ENCODE results near the gene NSUN2.
"Not testable (repeated sequence)": the region's sequence is repeated elsewhere in the genome, so short reads cannot be mapped to it uniquely, and the experiment has no call there.

NSUN2 gene

DNA sequence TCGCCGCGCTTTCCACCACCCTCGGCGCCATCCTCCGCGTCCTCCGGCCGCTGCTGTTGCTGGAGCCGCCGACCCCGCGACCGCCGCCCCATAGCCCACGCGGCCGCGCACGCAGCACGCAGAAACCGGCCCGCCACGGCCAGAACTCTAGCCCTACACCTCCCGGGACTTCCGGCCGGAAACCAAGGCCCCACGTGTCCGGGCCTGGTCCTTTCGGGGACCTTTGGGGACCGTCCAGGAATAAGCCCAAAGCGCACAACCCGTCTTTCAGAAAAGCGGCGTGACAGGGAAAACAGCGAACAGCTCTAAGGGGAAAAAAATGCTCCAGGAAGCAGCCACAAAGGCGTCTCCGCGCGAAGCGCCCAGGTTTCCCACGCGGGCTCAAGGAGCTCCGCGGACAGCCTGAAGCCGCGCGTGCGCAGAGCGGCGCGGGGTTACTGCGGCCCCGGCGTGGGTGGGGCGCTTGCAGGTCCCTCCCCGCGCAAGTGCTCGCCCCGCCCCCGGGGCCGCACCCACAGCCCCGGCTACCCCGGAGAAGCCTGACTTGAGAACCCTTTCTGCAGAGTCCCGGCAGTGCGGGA is at the start of gene NSUN2, which contains the start of gene SRD5A1:
Gene NSUN2 (minus strand): TSS at position 157 of the 581 bp plus-strand sequence. CDS start 65 bp downstream, at position 92.
Gene SRD5A1 (plus strand): TSS at position 553 of the 581 bp plus-strand sequence. CDS start 137 bp downstream, outside the sequence.
- DNase-seq: peak; percentile 95

DNA sequence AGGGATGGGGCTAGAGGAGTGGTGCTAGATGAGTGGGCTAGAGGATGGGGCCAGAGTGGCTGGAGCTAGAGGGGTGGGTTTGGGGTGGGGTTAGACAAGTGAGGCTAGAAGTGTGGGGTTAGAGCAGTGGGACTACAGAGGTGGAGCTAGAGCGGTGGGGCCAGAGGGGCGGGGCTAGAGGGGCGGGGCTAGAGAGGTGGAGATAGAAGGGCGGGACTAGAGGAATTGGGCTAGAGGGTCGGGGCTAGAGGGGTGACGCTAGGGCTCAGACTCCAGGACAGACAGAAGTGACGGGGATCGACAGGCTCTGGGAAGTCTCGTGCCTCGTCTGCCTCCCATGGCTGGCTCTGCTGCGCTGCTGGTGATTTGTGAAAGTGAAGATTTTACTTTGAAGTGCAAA is 49.4 kb upstream of the NSUN2 start:
- no peak for DNase-seq

DNA sequence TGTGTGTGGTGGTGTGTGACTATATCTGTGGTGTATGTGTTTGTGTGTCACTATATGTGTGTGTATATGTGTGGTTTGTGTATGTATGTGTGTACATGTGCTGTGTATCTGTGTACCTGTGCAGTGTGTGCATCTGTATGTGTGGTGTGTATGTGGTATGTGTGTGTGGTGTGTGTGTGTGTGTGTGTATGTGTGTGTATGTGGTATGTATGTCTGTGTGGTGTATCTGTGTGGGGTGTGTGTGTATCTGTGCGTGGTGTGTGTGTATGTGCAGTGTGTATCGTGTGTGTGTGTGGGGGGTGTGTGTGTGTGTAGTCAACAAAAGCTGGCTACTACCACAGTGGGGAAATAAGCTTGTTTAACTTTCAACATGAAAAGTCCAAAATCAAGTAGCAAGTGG is 48.8 kb upstream of the NSUN2 start:
- DNase-seq: no peak

DNA sequence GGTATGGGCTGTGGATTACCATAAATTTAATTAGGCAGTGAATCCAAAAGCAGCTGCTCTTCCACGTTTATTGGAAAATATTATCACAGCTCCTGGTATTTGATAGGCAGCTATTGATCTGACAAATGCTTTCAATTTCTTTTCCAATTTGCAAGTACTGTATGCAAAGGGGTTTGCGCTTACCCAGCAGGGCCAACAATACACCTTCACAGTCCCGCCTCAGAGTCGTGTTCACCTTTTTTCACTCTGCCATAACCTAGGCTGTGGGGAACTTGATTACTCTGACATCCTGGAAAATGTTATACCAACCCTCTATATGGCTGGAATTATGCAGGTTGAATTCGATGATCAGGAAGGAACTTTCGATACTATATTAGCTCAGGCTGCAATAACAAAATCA is 48.1 kb upstream of the NSUN2 start:
- DNase-seq: no peak

- no peak for DNase-seq
Observed at GRCh38 chr5:6678385-6678784, 45.5 kb upstream of the NSUN2 start.

DNA sequence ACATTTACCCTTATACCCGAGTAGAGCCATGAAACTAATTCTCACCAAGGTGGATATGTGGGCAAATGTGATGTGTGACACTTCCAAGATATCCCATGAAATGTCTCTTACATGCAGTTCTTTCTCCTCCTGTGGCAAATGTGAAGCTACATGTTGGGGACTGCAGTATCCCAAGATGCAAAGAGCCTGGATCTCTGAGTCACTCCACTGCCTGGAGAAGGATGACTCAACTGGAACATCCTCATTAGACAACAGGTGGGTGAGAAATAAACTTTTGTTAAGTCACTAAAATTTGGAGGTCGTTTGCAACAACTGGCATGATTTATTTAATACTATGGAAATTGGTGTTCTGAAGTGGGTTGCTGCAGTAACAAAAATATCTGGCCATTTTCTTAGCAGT is 43.9 kb upstream of the NSUN2 start:
- DNase-seq: no peak

DNA sequence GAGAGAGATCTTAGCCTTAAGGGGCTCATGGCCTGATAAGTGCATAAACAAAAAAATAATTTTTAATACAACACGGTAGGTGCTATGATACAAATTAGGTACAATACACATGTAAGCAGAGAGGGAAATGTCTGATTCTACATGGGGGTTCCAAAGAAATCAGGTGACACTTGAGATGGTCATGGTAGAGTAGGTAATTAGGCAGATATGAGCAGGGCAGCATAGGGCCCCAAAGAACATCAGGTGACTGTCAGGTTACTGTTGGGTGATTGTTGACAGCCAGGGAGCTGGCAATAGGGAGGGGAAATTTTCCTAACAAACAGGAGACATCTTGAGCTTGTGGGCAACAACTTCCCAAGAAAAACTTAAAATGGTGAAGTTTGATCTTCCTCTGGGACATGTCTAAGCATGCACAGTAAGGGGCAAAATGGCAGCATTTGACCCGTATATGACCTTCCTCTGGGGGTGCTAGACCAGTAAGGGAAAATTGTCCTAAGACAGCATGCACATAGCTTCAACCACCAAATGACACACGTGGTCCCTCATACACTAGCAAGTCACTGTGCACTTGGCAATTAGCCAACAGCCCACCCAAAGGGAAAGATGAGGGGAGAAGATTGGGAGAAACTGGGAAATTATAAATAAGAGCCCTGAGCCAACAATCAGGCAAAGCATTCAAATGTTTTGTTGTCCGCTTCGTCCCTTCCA is 43.1 kb upstream of the NSUN2 start:
- DNase-seq: no peak

GRCh38 chr5:6674886-6675285 is 42.0 kb upstream of the NSUN2 start:
- no peak for DNase-seq

DNA sequence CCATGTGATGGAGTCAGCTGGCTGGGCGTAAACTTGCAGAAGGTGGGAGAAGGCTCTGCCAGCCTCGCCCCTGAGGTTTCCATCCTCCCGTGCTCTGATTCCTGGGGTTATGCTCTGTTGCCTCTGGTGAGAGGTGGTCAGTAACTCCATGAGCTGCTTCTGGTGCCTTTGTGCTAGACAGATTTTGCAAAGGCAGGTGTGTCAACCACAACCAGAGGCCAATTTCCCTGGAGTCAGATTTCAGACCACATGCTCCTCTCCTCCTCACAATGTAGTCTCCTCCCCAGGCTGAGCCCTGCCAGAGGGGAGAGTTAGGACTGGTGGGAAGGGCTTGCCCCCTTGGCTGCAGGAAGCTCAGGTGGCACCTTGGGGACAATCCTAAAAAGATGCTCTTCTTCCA is 41.6 kb upstream of the NSUN2 start:
- DNase-seq: no peak

DNA sequence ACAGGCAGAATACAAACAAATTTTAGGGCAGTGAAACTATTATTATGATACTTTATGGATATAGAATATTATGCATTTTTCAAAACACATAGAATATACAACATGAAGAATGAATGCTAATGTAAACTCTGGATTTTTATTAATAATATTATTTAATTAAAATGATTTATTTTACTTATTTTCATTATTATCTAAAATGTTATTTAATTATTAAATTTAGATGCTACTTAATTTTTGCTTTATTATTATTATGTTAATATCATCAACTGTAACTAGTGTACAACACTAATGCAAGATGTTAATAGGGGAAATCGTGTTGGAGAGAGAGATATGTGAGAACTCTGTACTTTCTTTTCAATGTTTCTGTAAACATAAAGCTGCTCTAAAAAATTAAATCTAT is 41.1 kb upstream of the NSUN2 start:
- no peak for DNase-seq

GRCh38 chr5:6673031-6673430 is 40.2 kb upstream of the NSUN2 start:
- DNase-seq: no peak

- DNase-seq: not testable (repeated sequence)
Observed at GRCh38 chr5:6668717-6669116, 35.9 kb upstream of the NSUN2 start.

DNA sequence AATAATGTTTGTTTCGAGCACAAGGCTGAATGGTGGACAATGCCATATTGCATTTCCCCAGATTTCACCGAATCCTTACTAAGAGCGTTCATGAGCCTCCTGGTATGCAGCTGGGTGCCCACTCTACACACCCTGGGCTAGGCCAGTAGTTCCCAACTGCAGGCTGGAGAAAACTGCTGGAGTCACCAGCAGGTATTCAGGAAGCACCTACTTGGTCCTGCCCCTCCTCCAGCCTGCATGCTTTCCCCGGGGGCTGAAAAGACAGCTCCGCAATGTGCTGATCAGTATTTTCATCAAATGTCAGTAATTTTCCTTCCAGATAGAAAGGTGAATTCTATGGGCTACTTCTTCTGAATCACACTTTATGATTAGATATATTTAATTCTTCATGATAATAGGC is 34.8 kb upstream of the NSUN2 start:
- no peak for DNase-seq

DNA sequence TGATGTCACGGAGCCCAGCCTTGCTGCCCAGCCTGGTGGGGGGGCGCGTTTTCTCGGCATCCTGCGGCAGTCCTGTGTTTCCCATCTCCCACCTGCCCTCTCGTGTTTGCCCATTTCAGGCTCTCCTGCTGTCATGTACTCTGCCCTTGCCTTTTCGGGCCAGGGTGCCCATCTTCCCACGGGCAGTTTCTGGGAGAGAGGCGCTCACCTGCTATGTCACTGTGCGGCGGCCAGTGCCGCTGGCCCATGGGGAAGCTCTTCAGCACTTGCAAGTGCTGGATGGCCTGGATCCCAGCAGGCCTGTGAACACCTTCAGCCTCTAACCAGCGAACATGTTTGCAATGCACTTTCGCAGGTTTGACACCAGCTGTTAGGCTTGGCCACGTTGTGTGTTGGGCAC is 33.9 kb upstream of the NSUN2 start:
- DNase-seq: no peak

DNA sequence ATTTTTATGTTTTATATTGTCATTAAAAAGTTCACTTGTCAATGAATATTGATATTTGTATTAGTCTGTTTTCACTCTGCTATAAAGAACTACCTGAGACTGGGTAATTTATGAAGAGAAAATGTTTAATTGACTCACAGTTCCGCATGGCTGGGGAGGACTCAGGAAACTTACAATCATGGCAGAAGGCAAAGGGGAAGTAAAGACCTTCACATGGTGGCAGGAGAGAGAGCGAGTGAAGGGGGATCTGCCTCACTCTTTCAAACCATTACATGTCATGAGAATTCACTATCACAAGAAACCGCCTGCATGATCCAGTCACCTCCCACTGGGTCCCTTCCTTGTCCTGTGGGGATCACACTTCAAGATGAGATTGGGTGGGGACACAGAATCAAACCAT is 27.8 kb upstream of the NSUN2 start:
- no peak for DNase-seq

DNA sequence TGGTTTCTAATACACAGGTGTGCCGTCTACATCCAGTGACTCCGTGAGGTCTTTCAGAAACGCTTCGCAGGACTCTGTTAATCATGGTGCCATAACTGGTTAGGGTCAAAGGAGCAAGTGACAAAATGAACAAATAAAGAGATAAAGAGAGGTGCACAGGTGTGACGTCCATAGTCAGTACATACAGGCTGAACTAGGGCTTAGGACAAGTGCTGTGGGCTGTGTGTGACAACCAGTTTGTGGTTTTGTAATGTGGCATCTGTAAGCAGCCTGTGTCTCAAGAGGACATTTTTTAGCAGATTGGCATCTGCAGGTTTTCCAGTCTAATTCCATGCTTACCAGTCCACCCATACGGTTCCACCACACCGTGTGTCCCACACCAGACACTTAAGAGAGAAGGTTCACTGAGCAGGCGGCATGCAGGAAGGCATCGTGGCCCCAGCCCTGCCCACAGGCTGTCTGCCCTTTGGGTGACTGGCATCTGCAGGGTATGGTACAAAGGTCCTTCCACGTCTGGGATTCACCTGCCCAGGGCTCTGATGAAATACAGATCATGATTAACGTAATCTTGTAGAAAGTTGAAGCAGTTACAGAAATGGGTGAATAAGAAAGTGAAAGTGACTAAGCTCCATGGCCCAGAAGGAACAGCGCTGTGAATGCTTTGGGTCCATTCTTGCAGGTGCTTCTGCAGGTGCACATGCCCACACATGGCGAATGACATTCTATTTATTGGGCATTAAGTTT is 27.3 kb upstream of the NSUN2 start:
- no peak for DNase-seq

DNA sequence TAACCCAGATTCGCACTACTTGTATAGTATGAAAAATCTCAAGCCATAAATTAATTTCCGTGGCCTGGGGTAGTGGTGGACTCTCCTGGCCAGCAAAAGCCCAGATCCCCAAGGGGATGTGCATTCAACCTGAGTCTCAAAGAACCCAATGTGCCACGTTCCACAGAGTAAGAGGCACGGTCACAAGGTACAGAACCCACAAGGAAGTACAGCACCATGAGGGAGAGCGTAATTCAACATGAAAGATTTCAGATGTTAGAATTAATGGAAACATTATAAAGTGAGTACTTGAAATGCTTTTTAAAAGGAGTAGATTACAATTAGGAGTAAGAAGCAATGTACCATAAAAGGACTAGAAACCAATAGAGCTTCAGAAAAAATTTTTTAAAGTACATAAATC is 23.8 kb upstream of the NSUN2 start:
- no peak for DNase-seq

- DNase-seq: no peak
Observed at GRCh38 chr5:6655432-6655831, 22.6 kb upstream of the NSUN2 start.

DNA sequence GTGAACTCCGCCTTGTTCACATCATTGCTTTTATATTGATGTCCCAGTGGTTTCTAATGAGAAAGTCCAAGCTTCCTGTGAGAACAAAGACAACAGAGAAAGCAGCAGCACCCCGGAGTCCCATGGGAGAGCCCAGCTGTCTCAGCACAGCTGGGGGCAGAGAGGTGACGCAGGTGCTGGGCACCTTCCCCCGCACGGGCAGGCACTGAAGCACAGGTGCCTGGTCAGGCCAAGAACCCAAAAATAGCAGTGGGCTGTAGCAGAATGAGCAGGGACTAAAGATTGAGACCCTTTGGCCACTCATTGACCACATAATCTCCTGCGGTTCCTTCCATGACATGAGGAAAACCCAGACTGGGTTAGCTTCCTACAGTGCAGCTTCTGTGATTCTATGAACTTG is 19.2 kb upstream of the NSUN2 start:
- DNase-seq: no peak

DNA sequence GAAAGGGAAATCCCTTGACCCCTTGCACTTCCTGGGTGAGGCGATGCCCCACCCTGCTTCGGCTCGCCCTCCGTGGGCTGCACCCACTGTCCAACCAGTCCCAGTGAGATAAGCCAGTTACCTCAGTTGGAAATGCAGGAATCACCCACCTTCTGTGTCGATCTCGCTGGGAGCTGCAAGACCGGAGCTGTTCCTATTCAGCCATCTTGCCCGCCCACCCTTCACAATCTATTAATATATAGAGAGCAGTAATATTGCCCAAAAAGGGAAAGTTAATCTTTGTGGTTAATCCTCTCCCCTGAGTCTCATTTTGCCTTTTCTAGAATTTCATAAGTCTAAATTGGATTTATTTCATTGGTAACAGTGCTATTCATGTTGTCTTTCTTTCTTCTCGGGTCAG is 16.8 kb upstream of the NSUN2 start:
- no peak for DNase-seq

- DNase-seq: no peak
Observed at GRCh38 chr5:6649186-6649585, 16.3 kb upstream of the NSUN2 start.

- not testable (repeated sequence) for DNase-seq
Observed at GRCh38 chr5:6645571-6646362, 12.9 kb upstream of the NSUN2 start.

GRCh38 chr5:6644794-6645241 is 12.0 kb upstream of the NSUN2 start:
- DNase-seq: no peak
